ENCODE measurements around the gene ASB5. TPM values are rescaled to one million over a fixed set of nuclear protein-coding genes. Genes with fewer than 3 reads are reported as not detected.

The ASB5 gene
- total and polyA plus RNA-seq, 2 donors (not counting 1 experiment from before 2014, with no cell fraction given): 1.0 to 1.8 TPM

- DNase-seq (ENCODE audit: low read depth in 2 of 2): peak; percentile 91 to 94
- H3K9ac ChIP-seq (ENCODE audit: insufficient read depth, low read length): peak within 1 kb of the TSS; percentile 58
- peak within 1 kb of the TSS; percentile 57 for H3K4me2 ChIP-seq (ENCODE audit: extremely low read depth, insufficient read depth, low read length)
- peak within 1 kb of the TSS; percentile 73 for H2AFZ ChIP-seq (ENCODE audit: low read length)
- peaks cover 11% of the 10 kb centered on the region for H3K4me1 ChIP-seq (ENCODE audit: control insufficient read depth, extremely low read depth, insufficient read depth, low read length)
- H3K27me3 ChIP-seq (ENCODE audit: control insufficient read depth, insufficient read depth, low read length): no peaks in the 10 kb centered on the region
- no peaks in the 10 kb centered on the region for H3K36me3 ChIP-seq (ENCODE audit: control insufficient read depth, insufficient read depth, low read length)
- TF ChIP-seq EZH2 (IDR thresholded peaks at IDR 0.05; ENCODE audit: low read length, missing control alignments): no peak
- TF ChIP-seq CTCF (conservative IDR thresholded peaks at IDR 0.05 in 1 of 2, IDR thresholded peaks at IDR 0.05 in 1 of 2; ENCODE audit: low read depth in 1 of 2, low read length in 2 of 2): no peak
- H3K79me2 ChIP-seq (ENCODE audit: control insufficient read depth, insufficient read depth, low read length): no peaks in the 10 kb centered on the region
- H4K20me1 ChIP-seq (ENCODE audit: control insufficient read depth, extremely low read depth, insufficient read depth, low read length): no peaks in the 10 kb centered on the region
- H3K9me3 ChIP-seq (ENCODE audit: control insufficient read depth, insufficient read depth, low read depth, low read length): no peaks in the 10 kb centered on the region
- peak within 1 kb of the TSS; percentile 32 to 74 (median 56) for H3K4me3 ChIP-seq (replicated peaks in 1 of 4; ENCODE audit: control extremely low read depth in 1 of 4, insufficient read depth in 1 of 4, low read depth in 3 of 4, low read length in 4 of 4)
- H3K27ac ChIP-seq (ENCODE audit: insufficient read depth, low read length): peak within 1 kb of the TSS; percentile 76
These were observed 73.6 kb downstream of the ASB5 start, which contains the start of gene SPATA4 for GRCh38 chr4:176195184-176195978. Gene SPATA4, minus strand, starts transcription at chr4:176195585. Its CDS starts 23 bp downstream, at chr4:176195562.

- Histone ChIP-seq H3K9me3 (ENCODE audit: control insufficient read depth, insufficient read depth, low read depth, low read length) (no peaks in the 10 kb centered on the region), H3K27me3 (ENCODE audit: control insufficient read depth, insufficient read depth, low read length) (no peaks in the 10 kb centered on the region), H3K79me2 (ENCODE audit: control insufficient read depth, insufficient read depth, low read length) (no peaks in the 10 kb centered on the region), H3K4me1 (ENCODE audit: control insufficient read depth, extremely low read depth, insufficient read depth, low read length) (peaks cover 11% of the 10 kb centered on the region), H3K4me2 (ENCODE audit: extremely low read depth, insufficient read depth, low read length) (peak overlapping the region; percentile 32), H3K27ac (ENCODE audit: insufficient read depth, low read length) (peak overlapping the region; percentile 66), H3K36me3 (ENCODE audit: control insufficient read depth, insufficient read depth, low read length) (no peaks in the 10 kb centered on the region), H3K9ac (ENCODE audit: insufficient read depth, low read length) (no peak overlapping the region), H3K4me3 (replicated peaks in 1 of 4; ENCODE audit: control extremely low read depth in 1 of 4, insufficient read depth in 1 of 4, low read depth in 3 of 4, low read length in 4 of 4) (no peak overlapping the region), H2AFZ (ENCODE audit: low read length) (no peak overlapping the region), H4K20me1 (ENCODE audit: control insufficient read depth, extremely low read depth, insufficient read depth, low read length) (no peaks in the 10 kb centered on the region)
- peak; percentile 65 to 86 for DNase-seq (ENCODE audit: low read depth in 2 of 2)
- no peak for TF ChIP-seq EZH2 (IDR thresholded peaks at IDR 0.05; ENCODE audit: low read length, missing control alignments)
- TF ChIP-seq CTCF (conservative IDR thresholded peaks at IDR 0.05 in 1 of 2, IDR thresholded peaks at IDR 0.05 in 1 of 2; ENCODE audit: low read depth in 1 of 2, low read length in 2 of 2): no peak
These were observed 75.1 kb downstream of the ASB5 start for GRCh38 chr4:176193938-176194337.

- peaks cover 11% of the 10 kb centered on the region for H3K4me1 ChIP-seq (ENCODE audit: control insufficient read depth, extremely low read depth, insufficient read depth, low read length)
These were observed 75.9 kb downstream of the ASB5 start for GRCh38 chr4:176193126-176193525.

More at GRCh38 chr4:176193126-176193525, 75.9 kb downstream of the ASB5 start:
- Histone ChIP-seq H2AFZ (ENCODE audit: low read length) (peak overlapping the region; percentile 53), H3K27ac (ENCODE audit: insufficient read depth, low read length) (peak overlapping the region; percentile 66), H3K4me3 (replicated peaks in 1 of 4; ENCODE audit: control extremely low read depth in 1 of 4, insufficient read depth in 1 of 4, low read depth in 3 of 4, low read length in 4 of 4) (no peak overlapping the region), H3K9ac (ENCODE audit: insufficient read depth, low read length) (no peak overlapping the region), H3K4me2 (ENCODE audit: extremely low read depth, insufficient read depth, low read length) (no peak overlapping the region), H3K27me3 (ENCODE audit: control insufficient read depth, insufficient read depth, low read length) (no peaks in the 10 kb centered on the region), H3K79me2 (ENCODE audit: control insufficient read depth, insufficient read depth, low read length) (no peaks in the 10 kb centered on the region), H3K9me3 (ENCODE audit: control insufficient read depth, insufficient read depth, low read depth, low read length) (no peaks in the 10 kb centered on the region), H3K36me3 (ENCODE audit: control insufficient read depth, insufficient read depth, low read length) (no peaks in the 10 kb centered on the region), H4K20me1 (ENCODE audit: control insufficient read depth, extremely low read depth, insufficient read depth, low read length) (no peaks in the 10 kb centered on the region)
- peak; percentile 58 to 60 for DNase-seq (ENCODE audit: low read depth in 2 of 2)
- TF ChIP-seq CTCF (conservative IDR thresholded peaks at IDR 0.05 in 1 of 2, IDR thresholded peaks at IDR 0.05 in 1 of 2; ENCODE audit: low read depth in 1 of 2, low read length in 2 of 2): no peak
- no peak for TF ChIP-seq EZH2 (IDR thresholded peaks at IDR 0.05; ENCODE audit: low read length, missing control alignments)

Measured in fibroblast of lung (primary cell).